MCF 10A (cell line): ENCODE results near the gene OSBPL3. TPM values are rescaled to one million over a fixed set of nuclear protein-coding genes. Genes with fewer than 3 reads are reported as not detected.

Source experiments
- BruUV-seq: library from RNA; stranded (reverse); fragments of 400-500 nt; replicated peaks from 2 replicates; lab custom pipeline; 2021; lab: Mats Ljungman, UMichigan
- CTCF ChIA-PET: fragments of 300-600 bp; sonication (Branson Sonifier 250); formaldehyde crosslinking; extraction: SDS; loops from one replicate; lab custom pipeline; 2021; ENCODE audit warnings: antibody characterized with exemption, inconsistent platforms; lab: Yijun Ruan, JAX
- POLR2A ChIA-PET: fragments of 300-600, 350-650 bp; sonication (Branson Sonifier 250); formaldehyde crosslinking; extraction: SDS; loops from one replicate; lab custom pipeline; 2020; ENCODE audit warnings: antibody characterized with exemption, inconsistent platforms; lab: Yijun Ruan, JAX
- DNase-seq: peaks from one replicate; pipeline ENCODE4 v3.0.0-alpha.2; 2018; ENCODE audit not compliant: unreplicated experiment
- H3K27ac Mint-ChIP-seq: one replicate; pipeline ENCODE4 v1.8.0; 2022; ENCODE audit warnings: mild to moderate bottlenecking, low read depth, mixed read lengths; ENCODE audit not compliant: unreplicated experiment
- H3K27me3 Mint-ChIP-seq: one replicate; pipeline ENCODE4 v1.8.0; 2022; ENCODE audit warnings: mixed read lengths; ENCODE audit not compliant: insufficient read depth, unreplicated experiment
- H3K36me3 Mint-ChIP-seq: one replicate; pipeline ENCODE4 v1.8.0; 2022; ENCODE audit warnings: mild to moderate bottlenecking, moderate library complexity, mixed read lengths; ENCODE audit not compliant: insufficient read depth, unreplicated experiment
- H3K4me1 Mint-ChIP-seq: one replicate; pipeline ENCODE4 v1.8.0; 2022; ENCODE audit warnings: mixed read lengths; ENCODE audit not compliant: insufficient read depth, unreplicated experiment
- H3K4me3 Mint-ChIP-seq: one replicate; pipeline ENCODE4 v1.8.0; 2022; ENCODE audit warnings: mild to moderate bottlenecking, moderate library complexity, mixed read lengths; ENCODE audit not compliant: unreplicated experiment
- H3K9me3 Mint-ChIP-seq: one replicate; pipeline ENCODE4 v1.8.0; 2022; ENCODE audit warnings: mixed read lengths; ENCODE audit not compliant: unreplicated experiment
- intact Hi-C: fragments of 100-400 bp; cut with micrococcal nuclease; formaldehyde crosslinking; loops from 2 replicates; pipeline ENCODE4 v1.14.1; 2022
- total RNA-seq: library from RNA; stranded (reverse); gene quantifications from 2 replicates; pipeline ENCODE4 v1.2.3, GENCODE V29; 2022
- TF ChIP-seq, protein P1 (sequence below): fragments of 200-600 bp; IDR thresholded peaks from one replicate; pipeline ENCODE4 v1.8.0; 2022; ENCODE audit warnings: antibody characterized with exemption, mild to moderate bottlenecking; ENCODE audit not compliant: unreplicated experiment

Gene OSBPL3
- total RNA-seq, 1 experiment from 2014 or later, result 33.8 TPM

DNA sequence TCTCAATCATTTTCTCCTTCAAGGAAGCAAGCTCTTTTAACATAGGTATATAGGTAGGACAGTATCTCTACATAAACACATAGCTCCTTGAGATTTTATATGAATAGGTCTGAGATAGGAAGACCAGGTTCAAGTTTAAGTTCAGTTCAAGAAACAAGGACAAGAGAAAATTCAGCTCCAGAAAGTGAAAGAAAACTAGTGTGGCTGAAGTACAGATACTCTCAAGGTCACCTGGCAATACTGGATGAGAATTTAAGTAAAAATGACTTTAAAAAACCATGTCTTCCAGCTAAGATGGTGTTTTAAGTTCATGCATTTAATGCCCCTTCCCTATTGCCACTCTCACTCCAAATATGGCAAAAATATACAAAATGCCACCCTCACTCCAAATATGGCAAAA lies 91.3 kb downstream of the OSBPL3 start:
- no peaks in the 10 kb centered on the region for H3K4me1 Mint-ChIP-seq
- H3K36me3 Mint-ChIP-seq, result peaks cover 31% of the 10 kb centered on the region
- H3K27me3 Mint-ChIP-seq, result no peaks in the 10 kb centered on the region
- CTCF ChIA-PET, result interaction anchor here (0.6 kb wide), 1 partner anchor 12 kb away, joined by 5 read pairs; no protein-coding TSS in a partner anchor
- DNase-seq, result no peak
- POLR2A ChIA-PET, result interaction anchor here (0.7 kb wide), 1 partner anchor 9 kb away, joined by 3 read pairs; no protein-coding TSS in a partner anchor
- TF ChIP-seq, protein P1, sequence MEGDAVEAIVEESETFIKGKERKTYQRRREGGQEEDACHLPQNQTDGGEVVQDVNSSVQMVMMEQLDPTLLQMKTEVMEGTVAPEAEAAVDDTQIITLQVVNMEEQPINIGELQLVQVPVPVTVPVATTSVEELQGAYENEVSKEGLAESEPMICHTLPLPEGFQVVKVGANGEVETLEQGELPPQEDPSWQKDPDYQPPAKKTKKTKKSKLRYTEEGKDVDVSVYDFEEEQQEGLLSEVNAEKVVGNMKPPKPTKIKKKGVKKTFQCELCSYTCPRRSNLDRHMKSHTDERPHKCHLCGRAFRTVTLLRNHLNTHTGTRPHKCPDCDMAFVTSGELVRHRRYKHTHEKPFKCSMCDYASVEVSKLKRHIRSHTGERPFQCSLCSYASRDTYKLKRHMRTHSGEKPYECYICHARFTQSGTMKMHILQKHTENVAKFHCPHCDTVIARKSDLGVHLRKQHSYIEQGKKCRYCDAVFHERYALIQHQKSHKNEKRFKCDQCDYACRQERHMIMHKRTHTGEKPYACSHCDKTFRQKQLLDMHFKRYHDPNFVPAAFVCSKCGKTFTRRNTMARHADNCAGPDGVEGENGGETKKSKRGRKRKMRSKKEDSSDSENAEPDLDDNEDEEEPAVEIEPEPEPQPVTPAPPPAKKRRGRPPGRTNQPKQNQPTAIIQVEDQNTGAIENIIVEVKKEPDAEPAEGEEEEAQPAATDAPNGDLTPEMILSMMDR, result no peak
- intact Hi-C loops, result no loop called here
- H3K27ac Mint-ChIP-seq, result no peak overlapping the region
- BruUV-seq, result no TSS peak
- no peaks in the 10 kb centered on the region for H3K9me3 Mint-ChIP-seq
- no peak overlapping the region for H3K4me3 Mint-ChIP-seq

DNA sequence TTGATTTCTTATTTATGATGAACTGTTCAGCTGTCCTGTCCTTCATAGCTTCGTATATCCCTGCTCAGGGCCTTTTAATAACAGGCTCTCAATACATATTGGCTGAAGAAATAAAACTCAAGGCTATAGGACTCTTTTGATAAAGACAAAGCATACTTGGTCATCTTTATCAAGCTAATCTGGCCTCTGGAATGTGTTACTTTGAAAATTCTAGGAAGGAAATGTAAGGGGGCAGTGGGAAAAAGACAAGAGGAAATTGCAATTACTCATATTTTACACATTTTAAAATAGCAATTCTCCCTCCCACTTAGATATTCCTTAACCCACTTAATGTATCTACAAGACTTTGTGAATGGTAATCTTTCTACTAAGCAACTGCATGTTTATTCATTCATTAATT lies 94.3 kb downstream of the OSBPL3 start:
- POLR2A ChIA-PET, result interaction anchor here (0.5 to 1.1 kb wide), 2 partner anchors 13 to 51 kb away, joined by 3 read pairs; no protein-coding TSS in a partner anchor
- no TSS peak for BruUV-seq

DNA sequence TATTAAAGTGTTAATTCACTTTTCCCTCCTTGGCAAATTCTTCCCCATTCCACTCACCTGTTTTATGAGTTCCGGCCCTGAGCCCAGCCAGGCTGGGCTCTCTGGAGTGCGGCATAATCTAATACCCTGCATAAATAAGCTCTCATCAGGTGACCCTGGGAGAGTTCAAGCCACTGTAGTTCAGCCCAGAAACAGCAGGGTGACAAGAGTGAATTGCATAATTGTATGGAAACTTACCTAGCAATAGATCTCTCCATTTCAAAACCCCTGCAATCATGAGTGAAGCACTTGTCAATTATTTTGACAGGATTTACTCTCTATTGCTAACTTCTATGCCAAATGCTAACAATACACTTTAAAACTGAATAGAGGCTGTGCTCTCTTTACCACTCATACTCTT lies 94.7 kb downstream of the OSBPL3 start:
- Mint-ChIP-seq H3K27me3 (no peaks in the 10 kb centered on the region), H3K9me3 (no peaks in the 10 kb centered on the region), H3K36me3 (peaks cover 49% of the 10 kb centered on the region), H3K4me3 (no peak overlapping the region), H3K27ac (no peak overlapping the region), H3K4me1 (peaks cover 11% of the 10 kb centered on the region)
- intact Hi-C loops, result no loop called here
- TF ChIP-seq, protein P1, result no peak
- POLR2A ChIA-PET, result interaction anchor here (0.5 to 3.0 kb wide), 2 partner anchors 51 to 93 kb away, joined by 3 to 15 read pairs; partner anchors contain the start of gene OSBPL3
- CTCF ChIA-PET, result interaction anchor here (1.1 to 1.8 kb wide), 5 partner anchors 9 to 94 kb away, joined by 4 to 8 read pairs (median 4); partner anchors contain the start of gene OSBPL3
- no TSS peak for BruUV-seq
- DNase-seq, result no peak

More for the DNA sequence above, 94.3 kb downstream of the OSBPL3 start:
- Mint-ChIP-seq H3K27me3 (no peaks in the 10 kb centered on the region), H3K4me3 (no peak overlapping the region), H3K27ac (no peak overlapping the region), H3K36me3 (peaks cover 50% of the 10 kb centered on the region), H3K9me3 (no peaks in the 10 kb centered on the region), H3K4me1 (peaks cover 11% of the 10 kb centered on the region)
- intact Hi-C loops, result no loop called here
- TF ChIP-seq, protein P1, result no peak
- no peak for DNase-seq
- CTCF ChIA-PET, result interaction anchor here (1.1 to 1.8 kb wide), 4 partner anchors 8 to 94 kb away, joined by 4 to 8 read pairs (median 6); partner anchors contain the start of gene OSBPL3

DNA sequence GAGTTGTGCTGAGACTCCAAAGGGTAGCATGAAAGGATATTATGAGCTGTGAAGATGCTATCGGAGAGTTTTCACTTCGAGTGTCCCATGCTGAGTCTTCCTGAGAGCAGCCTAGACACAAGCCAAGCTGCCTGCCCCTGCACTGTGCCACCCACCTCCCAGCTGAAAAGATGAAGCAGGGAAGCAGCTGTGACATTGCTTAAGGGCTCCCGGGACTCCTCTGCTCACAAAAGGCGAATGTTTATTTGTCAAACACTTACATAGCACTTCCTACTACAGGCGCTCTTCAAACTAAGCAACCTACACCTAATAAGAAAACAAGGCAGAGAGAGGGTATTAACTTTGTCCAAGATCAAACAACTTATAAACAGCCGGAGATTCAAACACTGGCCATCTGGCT lies 95.6 kb downstream of the OSBPL3 start:
- Mint-ChIP-seq H3K4me1 (peaks cover 11% of the 10 kb centered on the region), H3K27ac (peak overlapping the region; percentile 3), H3K36me3 (peaks cover 40% of the 10 kb centered on the region), H3K9me3 (no peaks in the 10 kb centered on the region), H3K27me3 (no peaks in the 10 kb centered on the region), H3K4me3 (no peak overlapping the region)
- intact Hi-C loops, result no loop called here
- TF ChIP-seq, protein P1, result no peak
- DNase-seq, result no peak
- ChIA-PET POLR2A (interaction anchor here (0.9 to 3.0 kb wide), 5 partner anchors 8 to 97 kb away, joined by 4 to 16 read pairs (median 6); partner anchors contain the start of gene OSBPL3), CTCF (interaction anchor here (0.6 to 2.0 kb wide), 5 partner anchors 10 to 186 kb away, joined by 4 to 10 read pairs (median 7); partner anchors contain the start of gene OSBPL3)
- BruUV-seq, result no TSS peak
